Measurements from ENCODE around the gene SLC12A8.

The SLC12A8 gene

GRCh38 chr3:125050488-125051090, 162.0 kb downstream of the SLC12A8 start:
- DNase-seq, result peak; percentile 72

- DNase-seq, result no peak
Measured at GRCh38 chr3:125048282-125048681, 164.3 kb downstream of the SLC12A8 start.

GRCh38 chr3:125045965-125046364, 166.6 kb downstream of the SLC12A8 start:
- no peak for DNase-seq

DNA sequence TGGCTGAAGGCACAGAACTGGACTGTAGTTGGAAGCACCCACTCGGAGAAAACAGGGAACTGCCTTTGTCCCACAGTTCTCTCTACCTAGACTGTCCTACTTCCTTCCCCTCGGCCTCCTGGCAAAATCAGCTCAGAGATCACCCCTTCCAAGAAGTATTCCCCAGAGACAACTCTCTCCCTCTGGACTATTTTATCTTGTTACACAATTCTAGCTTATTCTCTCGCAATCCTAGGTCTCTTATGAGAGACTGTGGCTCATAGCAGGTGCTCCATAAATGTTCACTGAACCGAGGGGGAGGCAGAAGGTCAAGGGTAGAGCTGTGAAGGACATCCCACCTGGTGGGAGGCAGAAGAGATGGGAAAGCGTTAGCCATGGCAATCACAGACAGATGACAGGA, 167.4 kb downstream of the SLC12A8 start:
- no peak for DNase-seq

DNA sequence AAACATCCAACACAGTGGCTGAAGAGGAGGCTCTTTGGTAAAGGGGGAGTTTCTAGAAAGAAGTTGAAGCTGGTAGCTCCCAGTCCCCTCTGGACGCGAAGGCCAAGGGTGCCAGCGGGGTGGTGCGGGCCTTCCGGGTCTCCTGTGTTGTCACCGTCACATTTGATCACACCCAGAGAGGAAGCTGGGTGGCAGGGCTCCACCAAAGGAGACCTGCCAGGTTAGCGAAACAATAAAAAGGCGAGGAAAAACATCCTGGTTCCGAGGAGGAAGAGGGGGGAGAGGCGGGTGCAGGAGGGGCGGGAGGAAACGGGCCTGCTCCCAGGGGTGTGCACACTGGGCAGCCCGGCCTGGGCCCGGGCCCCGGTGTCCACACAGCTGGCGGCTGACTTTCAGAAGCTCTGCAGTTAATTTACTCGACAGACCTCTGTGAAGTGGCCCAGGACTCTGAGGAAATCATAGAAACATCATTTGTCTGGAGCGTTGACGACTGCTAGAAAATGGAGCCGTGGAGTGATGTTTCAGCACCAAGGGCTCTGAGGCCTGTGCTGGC, 168.9 kb downstream of the SLC12A8 start:
- no peak for DNase-seq

- no peak for DNase-seq
Measured at GRCh38 chr3:125042725-125043406, 169.7 kb downstream of the SLC12A8 start.

DNA sequence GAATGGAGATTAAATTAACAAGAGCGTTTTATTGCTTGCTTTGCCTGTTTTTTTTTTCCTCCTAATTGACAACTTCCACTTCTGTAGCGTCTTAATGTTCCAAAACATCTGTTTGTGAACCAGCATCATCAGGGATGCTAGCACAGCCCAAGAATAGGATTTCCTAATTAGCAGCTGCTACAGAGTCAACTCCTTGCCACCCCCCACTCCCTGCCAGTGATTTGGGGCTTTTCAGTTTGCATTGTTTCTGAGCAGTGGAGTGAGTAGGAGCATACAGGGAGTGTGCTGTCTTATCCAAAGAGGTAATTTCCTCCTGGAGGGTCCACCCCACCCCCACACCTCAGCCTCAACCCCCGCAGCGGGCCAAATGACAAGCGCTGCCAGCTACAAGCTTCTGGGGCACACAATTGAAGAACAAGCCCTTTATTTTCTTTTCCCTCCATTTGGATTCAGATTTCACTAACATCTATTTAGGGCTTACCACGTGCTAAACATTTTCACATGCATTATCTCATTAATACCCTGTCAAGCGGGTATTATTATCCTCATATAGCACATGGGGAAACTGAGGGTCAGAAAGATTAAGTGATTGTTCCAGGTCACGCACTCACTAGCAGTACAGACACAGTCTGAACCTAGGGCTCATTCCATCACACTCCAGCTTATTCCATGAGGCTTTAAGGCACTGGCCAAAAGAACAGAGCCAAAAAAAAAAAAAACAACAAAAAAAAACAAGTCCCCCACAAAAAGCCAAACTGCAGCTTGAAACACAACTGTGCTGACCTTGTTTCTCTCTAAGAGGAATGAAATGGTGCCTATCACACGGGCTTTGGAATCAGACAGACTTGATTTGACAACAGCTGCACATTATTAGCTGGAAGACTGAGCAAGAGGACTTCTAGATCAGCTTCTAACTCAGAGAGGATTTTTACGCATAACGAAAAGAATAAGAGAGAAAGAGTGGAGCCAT, 173.1 kb downstream of the SLC12A8 start:
- DNase-seq, result peak; percentile 43

DNA sequence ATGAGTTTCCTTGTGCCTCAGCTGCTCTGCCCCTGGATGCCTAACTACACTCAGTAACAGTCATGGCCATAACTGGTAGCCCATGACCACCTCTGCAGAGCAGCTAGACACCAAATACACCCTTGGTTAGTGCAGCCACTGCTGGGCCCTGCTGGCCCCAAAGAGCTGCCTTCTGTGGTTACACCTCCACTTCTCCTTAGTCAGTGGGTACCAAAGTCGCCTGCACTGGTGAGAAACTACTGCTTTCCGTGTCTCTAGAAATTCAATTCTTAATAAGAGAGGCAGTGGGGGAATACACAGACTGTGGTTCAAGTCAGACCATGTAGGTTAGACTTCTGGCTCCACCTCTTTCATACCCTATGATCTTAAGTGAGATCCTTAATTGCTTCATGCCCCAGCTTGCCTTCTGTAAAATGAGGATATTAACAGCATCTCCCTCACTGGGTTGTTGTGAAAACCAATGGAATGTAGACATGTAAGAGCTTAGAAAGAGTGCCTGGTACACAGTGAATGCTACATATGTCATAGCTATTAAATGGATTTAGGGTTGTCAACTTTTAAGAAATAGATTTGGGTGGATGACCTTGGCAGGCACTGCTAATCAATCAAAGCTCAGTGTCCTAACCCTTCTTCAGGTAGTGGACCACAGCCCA, 174.9 kb downstream of the SLC12A8 start:
- no peak for DNase-seq

DNA sequence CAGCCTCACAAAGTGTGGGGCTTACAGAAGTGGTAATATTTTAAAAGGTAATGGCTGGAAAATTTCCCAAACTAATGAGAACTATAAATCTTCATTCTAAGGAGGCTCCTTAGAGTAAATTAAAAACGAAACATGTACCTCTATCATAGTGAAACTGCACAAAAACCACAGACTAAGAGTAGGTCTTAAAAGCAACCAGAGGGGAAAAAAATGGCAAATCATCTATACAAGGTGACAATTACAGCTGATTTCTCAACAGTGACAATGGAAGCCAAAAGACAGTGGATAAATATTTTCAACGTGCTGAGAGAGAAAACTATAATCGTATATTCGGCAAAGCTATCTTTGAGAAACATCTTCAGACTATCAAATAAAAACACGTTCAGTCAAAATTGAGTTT, 177.3 kb downstream of the SLC12A8 start:
- no peak for DNase-seq

- no peak for DNase-seq
Measured at GRCh38 chr3:125033616-125034015, 178.9 kb downstream of the SLC12A8 start.

GRCh38 chr3:125033135-125033534, 179.4 kb downstream of the SLC12A8 start:
- DNase-seq, result no peak

DNA sequence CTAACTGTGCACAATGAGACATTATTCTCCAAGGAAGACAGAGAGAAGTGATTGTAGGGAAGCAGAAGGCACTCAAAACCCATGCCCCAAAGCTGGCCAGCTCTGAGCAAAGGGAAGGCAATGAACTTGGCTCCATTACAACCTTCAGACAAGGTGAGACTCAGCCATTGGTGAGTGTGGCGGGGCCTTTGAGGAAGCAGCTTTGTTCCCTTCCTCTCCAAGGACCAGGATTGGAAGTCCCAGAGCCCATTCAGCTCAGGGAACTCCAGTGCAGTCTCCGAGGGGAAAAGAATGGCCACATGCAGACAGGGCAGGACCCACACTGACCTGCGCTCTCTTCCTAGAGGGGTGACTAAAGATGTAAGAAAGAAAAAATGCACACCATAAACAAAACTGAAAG, 179.9 kb downstream of the SLC12A8 start:
- no peak for DNase-seq

Measured in NCI-H146 (cell line).